A549 (cell line): ENCODE results near the gene NOSTRIN. TPM values are rescaled to one million over a fixed set of nuclear protein-coding genes. Genes with fewer than 3 reads are reported as not detected.

Source experiments
- ATAC-seq, 2 experiments: fragments of 200-7000 bp in 1 of 2; fragments of >200 bp in 1 of 2; cut with Nextera tagmentation in 1 of 2; cut with Tn5 transposase in 1 of 2; 3 replicates each; pipeline versions ENCODE4 v1.8.0 to v1.9.1; 2018 to 2020; ENCODE audit warnings: mild to moderate bottlenecking in 1 of 2, moderate library complexity in 1 of 2
- CTCF ChIA-PET: fragments of 300-600 bp; sonication (Branson Sonifier 250); formaldehyde crosslinking; extraction: SDS; loops from one replicate; lab custom pipeline; 2021; ENCODE audit warnings: antibody characterized with exemption, inconsistent platforms; lab: Yijun Ruan, JAX
- POLR2A ChIA-PET: fragments of 350-600 bp; formaldehyde crosslinking; extraction: SDS; loops from one replicate; lab custom pipeline; 2021; ENCODE audit warnings: antibody characterized with exemption, inconsistent platforms; lab: Yijun Ruan, JAX
- DNase-seq, 2 experiments: peaks; one replicate each; pipeline versions ENCODE4 v3.0.0 to v3.0.0-alpha.2; 2011 to 2016; ENCODE audit warnings: low read depth in 1 of 2, low spot score in 1 of 2
- FAIRE-seq: peaks from 2 replicates; lab custom pipeline; 2011; peaks lifted over from hg19 to GRCh38; lab: Jason Lieb, UNC
- H3K27ac ChIP-seq, 2 experiments: fragments of >200 bp; sonication (Bioruptor Twin); formaldehyde crosslinking; 3 replicates each; pipeline ENCODE4 v1.5.1; 2016 to 2017
- H3K4me1 ChIP-seq: fragments of >200 bp; sonication (Bioruptor Twin); formaldehyde crosslinking; 3 replicates; pipeline ENCODE4 v1.6.1; 2016
- H3K4me2 ChIP-seq: fragments of >200 bp; sonication (Bioruptor Twin); formaldehyde crosslinking; 3 replicates; pipeline ENCODE4 v1.6.1; 2016
- H3K4me3 ChIP-seq: fragments of >200 bp; sonication (Bioruptor Twin); formaldehyde crosslinking; 3 replicates; pipeline ENCODE4 v1.5.1; 2016
- H3K9me3 ChIP-seq: fragments of >200 bp; sonication (Bioruptor Twin); formaldehyde crosslinking; 3 replicates; pipeline ENCODE4 v1.6.1; 2016
- CBX2 ChIP-seq: fragments of 200-600 bp; sonication (generic); IDR thresholded peaks from 2 replicates; pipeline ENCODE4 v1.6.1; 2016; ENCODE audit warnings: low read depth, mild to moderate bottlenecking, borderline replicate concordance
- CEBPB ChIP-seq, 2 experiments: fragments of >200 bp in 1 of 2; sonication (Bioruptor Twin) in 1 of 2; formaldehyde crosslinking in 1 of 2; IDR thresholded peaks; 2 replicates each; pipeline ENCODE4 v1.6.1; 2012 to 2016
- FOSL2 ChIP-seq, 2 experiments: fragments of 450-650 bp in 1 of 2; fragments of >200 bp in 1 of 2; sonication (Bioruptor Twin) in 1 of 2; formaldehyde crosslinking; IDR thresholded peaks; 2 replicates each; pipeline versions ENCODE4 v1.5.0 to v1.6.1; 2016 to 2020; ENCODE audit warnings: mild to moderate bottlenecking in 1 of 2, moderate library complexity in 1 of 2
- GATA3 ChIP-seq: IDR thresholded peaks from 2 replicates; pipeline ENCODE4 v1.6.1; 2012; ENCODE audit warnings: borderline replicate concordance
- HEYL ChIP-seq: fragments of 250-450 bp; sonication (Bioruptor Pico); IDR thresholded peaks from 2 replicates; pipeline ENCODE4 v1.8.0; 2021; ENCODE audit warnings: mild to moderate bottlenecking, moderate library complexity
- HOXB5 ChIP-seq: fragments of 250-450 bp; sonication (Bioruptor Pico); IDR thresholded peaks from 2 replicates; pipeline ENCODE4 v1.5.0; 2020; ENCODE audit warnings: mild to moderate bottlenecking, moderate library complexity
- JUN ChIP-seq, 2 experiments: fragments of >200 bp; sonication (Bioruptor Twin); formaldehyde crosslinking; IDR thresholded peaks; 2 replicates in 1 of 2; 3 replicates in 1 of 2; pipeline ENCODE4 v1.6.1; 2016 to 2017
- JUNB ChIP-seq: fragments of >200 bp; sonication (Bioruptor Twin); formaldehyde crosslinking; IDR thresholded peaks from 2 replicates; pipeline ENCODE4 v1.6.1; 2016
- MAFK ChIP-seq: fragments of 450-650 bp; IDR thresholded peaks from 2 replicates; pipeline ENCODE4 v1.6.1; 2014; ENCODE audit not compliant: partially characterized antibody
- NFE2L2 ChIP-seq: fragments of 150-350 bp; conservative IDR thresholded peaks from 2 replicates; pipeline ENCODE4 v1.6.1; 2014; ENCODE audit warnings: low read length
- NR3C1 ChIP-seq: fragments of >200 bp; sonication (Bioruptor Twin); formaldehyde crosslinking; IDR thresholded peaks from 3 replicates; pipeline ENCODE4 v1.6.1; 2017
- PHF8 ChIP-seq: fragments of 200-600 bp; sonication (generic); IDR thresholded peaks from 2 replicates; pipeline ENCODE4 v1.6.1; 2016; ENCODE audit warnings: low read depth, mild to moderate bottlenecking, antibody characterized with exemption, moderate library complexity, borderline replicate concordance
- POLR2A ChIP-seq: IDR thresholded peaks from 2 replicates; pipeline ENCODE4 v1.6.1; 2012; ENCODE audit warnings: mild to moderate bottlenecking, low read length
- POLR2AphosphoS2 ChIP-seq: conservative IDR thresholded peaks from 2 replicates; pipeline ENCODE4 v1.6.1; 2012; ENCODE audit warnings: low read length, improper control_type of control experiment, inconsistent platforms
- RAD21 ChIP-seq, 2 experiments: fragments of >200 bp in 1 of 2; sonication (Bioruptor Twin) in 1 of 2; formaldehyde crosslinking in 1 of 2; IDR thresholded peaks in 1 of 2; conservative IDR thresholded peaks in 1 of 2; 2 replicates in 1 of 2; 3 replicates in 1 of 2; pipeline ENCODE4 v1.6.1; 2012 to 2018; ENCODE audit warnings: inconsistent platforms in 1 of 2
- RARB ChIP-seq: fragments of 250-450 bp; sonication (Bioruptor Pico); IDR thresholded peaks from 2 replicates; pipeline ENCODE4 v1.8.0; 2021; ENCODE audit warnings: mild to moderate bottlenecking, moderate library complexity
- RCOR1 ChIP-seq: fragments of 150-350 bp; IDR thresholded peaks from 2 replicates; pipeline ENCODE4 v1.6.1; 2014; ENCODE audit warnings: antibody characterized with exemption, low read length, low read depth
- RFX5 ChIP-seq: fragments of 450-650 bp; IDR thresholded peaks from 2 replicates; pipeline ENCODE4 v1.7.1; 2014; ENCODE audit warnings: antibody characterized with exemption, mild to moderate bottlenecking, moderate library complexity
- RNF2 ChIP-seq: fragments of 200-600 bp; sonication (generic); IDR thresholded peaks from 2 replicates; pipeline ENCODE4 v1.6.1; 2016; ENCODE audit warnings: low read depth, mild to moderate bottlenecking, antibody characterized with exemption, moderate library complexity, borderline replicate concordance
- SMC3 ChIP-seq: fragments of >200 bp; sonication (Bioruptor Twin); formaldehyde crosslinking; IDR thresholded peaks from 3 replicates; pipeline ENCODE4 v1.6.1; 2018; ENCODE audit warnings: inconsistent platforms
- ZC3H11A ChIP-seq: fragments of 450-650 bp; IDR thresholded peaks from 2 replicates; pipeline ENCODE4 v1.6.1; 2014; ENCODE audit warnings: antibody characterized with exemption, mild to moderate bottlenecking
- ZFP36 ChIP-seq: fragments of 450-650 bp; IDR thresholded peaks from 2 replicates; pipeline ENCODE4 v1.6.1; 2014; ENCODE audit warnings: borderline replicate concordance; ENCODE audit not compliant: partially characterized antibody
- ZNF302 ChIP-seq: fragments of 250-450 bp; sonication (Bioruptor Pico); IDR thresholded peaks from 2 replicates; pipeline ENCODE4 v1.9.0; 2021; ENCODE audit warnings: inconsistent platforms, mild to moderate bottlenecking, moderate library complexity
- ZSCAN20 ChIP-seq: fragments of 250-450 bp; sonication (Bioruptor Pico); IDR thresholded peaks from 2 replicates; pipeline ENCODE4 v1.8.0; 2022; ENCODE audit warnings: mild to moderate bottlenecking, moderate library complexity
- WGBS: methylation state at CpG from one replicate; pipeline ENCODE4 v1.1.6; 2017; ENCODE audit errors: missing lambda C conversion rate; 5-methylcytosine and 5-hydroxymethylcytosine counted together
- polyA plus RNA-seq, 4 experiments: library from polyadenylated mRNA; depleted of rRNA in 3 of 4; stranded (reverse); fragments of >200 nt; fragmentation: RNase III in 1 of 4; extraction: RNeasy Plus Mini Kit Qiagen cat#74134 plus additional on column Dnase treatment in 1 of 4; gene quantifications; 2 replicates in 3 of 4; 3 replicates in 1 of 4; pipeline ENCODE4 v1.2.3, GENCODE V29; 2011 to 2017
- TF ChIP-seq, protein P1 (sequence below): IDR thresholded peaks from 2 replicates; pipeline ENCODE4 v1.6.1; 2012
- TF ChIP-seq, protein P2 (sequence below): fragments of 250-450 bp; sonication (Bioruptor Pico); IDR thresholded peaks from 2 replicates; pipeline ENCODE4 v1.5.0; 2021; ENCODE audit warnings: mild to moderate bottlenecking, moderate library complexity, borderline replicate concordance
- TF ChIP-seq, protein P3 (sequence below): fragments of >200 bp; sonication (Bioruptor Twin); formaldehyde crosslinking; IDR thresholded peaks from 3 replicates; pipeline ENCODE4 v1.6.1; 2016
- TF ChIP-seq, protein P4 (sequence below): IDR thresholded peaks from 2 replicates; pipeline ENCODE4 v1.6.1; 2012; ENCODE audit warnings: low read depth, borderline replicate concordance

NOSTRIN gene
- polyA plus RNA-seq, 2 of the 4 experiments (the other 2 are of a cell fraction): 2.5 to 11.7 TPM

DNA sequence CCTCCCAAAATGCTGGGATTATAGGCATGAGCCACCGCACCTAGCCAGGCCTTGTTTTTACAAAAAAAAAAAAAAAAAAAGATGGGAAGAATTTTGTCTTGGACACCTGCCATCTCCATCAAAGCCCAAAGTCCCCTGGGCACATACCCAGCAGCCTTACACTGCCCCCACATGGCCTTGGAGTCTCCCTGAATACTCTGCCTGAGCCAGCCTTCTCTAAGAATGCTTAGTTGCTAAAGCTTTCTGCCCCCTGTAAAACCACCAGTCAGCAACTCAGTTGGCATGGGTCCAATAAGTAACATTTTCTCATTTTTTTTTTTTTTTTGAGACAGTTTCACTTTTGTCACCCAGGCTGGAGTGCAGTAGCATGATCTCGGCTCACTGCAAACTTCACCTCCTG, 47.2 kb downstream of the NOSTRIN start:
- Histone ChIP-seq H3K9me3 (no peaks in the 10 kb centered on the region), H3K4me1 (peaks cover 9% of the 10 kb centered on the region; the same call in 1 of the 3 replicates), H3K4me2 (no peak overlapping the region), H3K27ac (no peak overlapping the region), H3K4me3 (no peak overlapping the region)
- FAIRE-seq (no peak), ATAC-seq (peak; percentile 56 to 80; a peak in 4 of 6 replicates), DNase-seq (peak in 1 of 2 experiments; percentile 55)
- WGBS: 82% methylated on average over 2 of the region's 2 CpGs
- CTCF ChIA-PET: no interaction called here
- TF ChIP-seq ZNF302 (CRISPR knock-in tag): no peak
- no peak for TF ChIP-seq HOXB5 (CRISPR knock-in tag)
- no peak for TF ChIP-seq RCOR1
- no peak for TF ChIP-seq NR3C1
- TF ChIP-seq MAFK: peak; percentile 42
- TF ChIP-seq RAD21 (conservative IDR thresholded peaks at IDR 0.05 in 1 of 2, IDR thresholded peaks at IDR 0.05 in 1 of 2): peak; percentile 21 to 37; a peak in 1 of 5 replicates
- TF ChIP-seq RARB (CRISPR knock-in tag): no peak
- TF ChIP-seq, protein P1, sequence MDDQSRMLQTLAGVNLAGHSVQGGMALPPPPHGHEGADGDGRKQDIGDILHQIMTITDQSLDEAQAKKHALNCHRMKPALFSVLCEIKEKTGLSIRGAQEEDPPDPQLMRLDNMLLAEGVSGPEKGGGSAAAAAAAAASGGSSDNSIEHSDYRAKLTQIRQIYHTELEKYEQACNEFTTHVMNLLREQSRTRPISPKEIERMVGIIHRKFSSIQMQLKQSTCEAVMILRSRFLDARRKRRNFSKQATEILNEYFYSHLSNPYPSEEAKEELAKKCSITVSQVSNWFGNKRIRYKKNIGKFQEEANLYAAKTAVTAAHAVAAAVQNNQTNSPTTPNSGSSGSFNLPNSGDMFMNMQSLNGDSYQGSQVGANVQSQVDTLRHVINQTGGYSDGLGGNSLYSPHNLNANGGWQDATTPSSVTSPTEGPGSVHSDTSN: no peak
- TF ChIP-seq, protein P2, sequence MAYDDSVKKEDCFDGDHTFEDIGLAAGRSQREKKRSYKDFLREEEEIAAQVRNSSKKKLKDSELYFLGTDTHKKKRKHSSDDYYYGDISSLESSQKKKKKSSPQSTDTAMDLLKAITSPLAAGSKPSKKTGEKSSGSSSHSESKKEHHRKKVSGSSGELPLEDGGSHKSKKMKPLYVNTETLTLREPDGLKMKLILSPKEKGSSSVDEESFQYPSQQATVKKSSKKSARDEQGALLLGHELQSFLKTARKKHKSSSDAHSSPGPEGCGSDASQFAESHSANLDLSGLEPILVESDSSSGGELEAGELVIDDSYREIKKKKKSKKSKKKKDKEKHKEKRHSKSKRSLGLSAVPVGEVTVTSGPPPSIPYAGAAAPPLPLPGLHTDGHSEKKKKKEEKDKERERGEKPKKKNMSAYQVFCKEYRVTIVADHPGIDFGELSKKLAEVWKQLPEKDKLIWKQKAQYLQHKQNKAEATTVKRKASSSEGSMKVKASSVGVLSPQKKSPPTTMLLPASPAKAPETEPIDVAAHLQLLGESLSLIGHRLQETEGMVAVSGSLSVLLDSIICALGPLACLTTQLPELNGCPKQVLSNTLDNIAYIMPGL (CRISPR knock-in tag): no peak
- TF ChIP-seq SMC3: 0 out of 3 replicates have a peak, but pooled peaks have one; percentile 15
- TF ChIP-seq NFE2L2: no peak
- TF ChIP-seq FOSL2 (IDR thresholded peaks at IDR 0.05): no peak
- no peak for TF ChIP-seq FOSL2 (CRISPR knock-in tag; IDR thresholded peaks at IDR 0.05)
- TF ChIP-seq ZC3H11A: no peak
- no peak for TF ChIP-seq ZFP36
- no peak for TF ChIP-seq CEBPB (IDR thresholded peaks at IDR 0.05)
- TF ChIP-seq POLR2AphosphoS2: no peak
- POLR2A ChIA-PET: no interaction called here

DNA sequence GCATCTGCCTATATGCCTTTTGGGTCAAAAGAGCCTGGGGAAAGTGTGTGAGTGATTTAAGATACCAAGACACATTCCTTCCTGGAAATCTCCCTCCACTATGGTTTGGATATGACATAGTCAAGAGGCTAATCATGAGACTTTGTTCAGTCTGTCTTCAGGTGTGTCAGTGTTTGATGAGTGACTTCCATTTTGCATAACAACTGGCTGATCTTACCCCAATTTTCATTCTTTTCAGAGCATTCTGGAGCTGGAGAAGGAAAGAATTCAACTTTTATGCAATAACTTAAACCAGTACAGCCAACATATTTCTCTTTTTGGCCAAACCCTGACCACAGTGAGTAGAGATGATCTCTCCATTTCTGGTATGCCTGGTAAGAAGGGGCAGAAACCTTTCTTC, 48.4 kb downstream of the NOSTRIN start:
- ChIA-PET CTCF (no interaction called here), POLR2A (no interaction called here)
- H3K9me3 ChIP-seq: no peaks in the 10 kb centered on the region
- H3K27ac ChIP-seq: no peak overlapping the region
- H3K4me2 ChIP-seq: no peak overlapping the region
- no peak for ATAC-seq
- no peak for FAIRE-seq
- TF ChIP-seq NR3C1 (no peak), RNF2 (no peak), POLR2A (no peak), CBX2 (no peak), ZSCAN20 (no peak), CEBPB (IDR thresholded peaks at IDR 0.05) (no peak), JUNB (no peak), GATA3 (no peak), HEYL (no peak), JUN (IDR thresholded peaks at IDR 0.05) (no peak), PHF8 (no peak), RCOR1 (no peak), POLR2AphosphoS2 (no peak), RFX5 (no peak)
- TF ChIP-seq, protein P3, sequence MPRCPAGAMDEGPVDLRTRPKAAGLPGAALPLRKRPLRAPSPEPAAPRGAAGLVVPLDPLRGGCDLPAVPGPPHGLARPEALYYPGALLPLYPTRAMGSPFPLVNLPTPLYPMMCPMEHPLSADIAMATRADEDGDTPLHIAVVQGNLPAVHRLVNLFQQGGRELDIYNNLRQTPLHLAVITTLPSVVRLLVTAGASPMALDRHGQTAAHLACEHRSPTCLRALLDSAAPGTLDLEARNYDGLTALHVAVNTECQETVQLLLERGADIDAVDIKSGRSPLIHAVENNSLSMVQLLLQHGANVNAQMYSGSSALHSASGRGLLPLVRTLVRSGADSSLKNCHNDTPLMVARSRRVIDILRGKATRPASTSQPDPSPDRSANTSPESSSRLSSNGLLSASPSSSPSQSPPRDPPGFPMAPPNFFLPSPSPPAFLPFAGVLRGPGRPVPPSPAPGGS: no peak
- TF ChIP-seq, protein P2 (CRISPR knock-in tag): no peak
- TF ChIP-seq, protein P4, sequence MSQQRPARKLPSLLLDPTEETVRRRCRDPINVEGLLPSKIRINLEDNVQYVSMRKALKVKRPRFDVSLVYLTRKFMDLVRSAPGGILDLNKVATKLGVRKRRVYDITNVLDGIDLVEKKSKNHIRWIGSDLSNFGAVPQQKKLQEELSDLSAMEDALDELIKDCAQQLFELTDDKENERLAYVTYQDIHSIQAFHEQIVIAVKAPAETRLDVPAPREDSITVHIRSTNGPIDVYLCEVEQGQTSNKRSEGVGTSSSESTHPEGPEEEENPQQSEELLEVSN: no peak
- TF ChIP-seq, protein P1: no peak
- peaks cover 9% of the 10 kb centered on the region; the same call in 1 of the 3 replicates for H3K4me1 ChIP-seq
- no peak for DNase-seq
- no peak overlapping the region for H3K4me3 ChIP-seq
